Osteoblast (primary cell): Measurements from ENCODE around the gene FAM193A. TPM values are rescaled to one million over a fixed set of nuclear protein-coding genes. Genes with fewer than 3 reads are reported as not detected.

Experiments
- DNase-seq: peaks from one replicate; pipeline ENCODE4 v3.0.0; 2011; ENCODE audit warnings: low spot score, mixed read lengths; ENCODE audit not compliant: insufficient read length; ENCODE audit errors: missing footprints
- H2AFZ ChIP-seq: 2 replicates; pipeline ENCODE4 v1.6.0; 2011; ENCODE audit warnings: mild to moderate bottlenecking, low read length
- H3K27ac ChIP-seq: 2 replicates; pipeline ENCODE4 v1.5.1; 2011; ENCODE audit warnings: mild to moderate bottlenecking, low read depth, low read length, moderate library complexity
- H3K27me3 ChIP-seq: 2 replicates; pipeline ENCODE4 v1.6.0; 2012; ENCODE audit warnings: mild to moderate bottlenecking, control low read depth, inconsistent platforms, low read length, moderate library complexity; ENCODE audit not compliant: insufficient read depth
- H3K36me3 ChIP-seq: 2 replicates; pipeline ENCODE4 v1.5.1; 2011; ENCODE audit warnings: mild to moderate bottlenecking, low read length, control low read depth, moderate library complexity; ENCODE audit not compliant: insufficient read depth
- H3K4me1 ChIP-seq: 2 replicates; pipeline ENCODE4 v1.5.1; 2011; ENCODE audit warnings: mild to moderate bottlenecking, low read length, control low read depth, moderate library complexity; ENCODE audit not compliant: insufficient read depth
- H3K4me2 ChIP-seq: 2 replicates; pipeline ENCODE4 v1.6.0; 2011; ENCODE audit warnings: mild to moderate bottlenecking, low read length; ENCODE audit not compliant: insufficient read depth
- H3K4me3 ChIP-seq: fragments of 200-600 bp; sonication (generic); 3 replicates; pipeline ENCODE4 v1.5.1; 2012; ENCODE audit warnings: mild to moderate bottlenecking, low read length, inconsistent platforms; ENCODE audit not compliant: insufficient read depth
- H3K79me2 ChIP-seq: 2 replicates; pipeline ENCODE4 v1.6.0; 2012; ENCODE audit warnings: mild to moderate bottlenecking, low read length, control low read depth, inconsistent platforms; ENCODE audit not compliant: insufficient read depth
- H3K9me3 ChIP-seq: 2 replicates; pipeline ENCODE4 v1.5.1; 2011; ENCODE audit warnings: low read depth, low read length, control low read depth
- H4K20me1 ChIP-seq: 2 replicates; pipeline ENCODE4 v1.6.0; 2012; ENCODE audit warnings: mild to moderate bottlenecking, low read length, control low read depth; ENCODE audit not compliant: insufficient read depth
- CTCF ChIP-seq: IDR thresholded peaks from 2 replicates; pipeline ENCODE4 v1.5.1; 2011; ENCODE audit warnings: mild to moderate bottlenecking, low read depth, low read length, moderate library complexity; ENCODE audit errors: extremely low read depth
- total RNA-seq: library from RNA; depleted of rRNA; stranded (reverse); fragments of >200 nt; gene quantifications from 2 replicates; pipeline ENCODE4 v1.2.3, GENCODE V29; 2012

Gene FAM193A
- total RNA-seq, 1 donor: 23.2 TPM

- H2AFZ ChIP-seq: no peak overlapping the region
- no peak for DNase-seq
- TF ChIP-seq CTCF: no peak
- no peak overlapping the region for H3K27ac ChIP-seq
- no peak overlapping the region for H3K4me3 ChIP-seq
- no peaks in the 10 kb centered on the region for H3K27me3 ChIP-seq
- no peaks in the 10 kb centered on the region for H3K4me1 ChIP-seq
- H3K36me3 ChIP-seq: peaks cover 51% of the 10 kb centered on the region
- H4K20me1 ChIP-seq: peaks cover 6% of the 10 kb centered on the region
- H3K9me3 ChIP-seq: no peaks in the 10 kb centered on the region
- peaks cover 3% of the 10 kb centered on the region for H3K79me2 ChIP-seq
- no peak overlapping the region for H3K4me2 ChIP-seq
Observed at GRCh38 chr4:2646396-2647149, 110.1 kb downstream of the FAM193A start.

GRCh38 chr4:2647403-2648158 lies 111.1 kb downstream of the FAM193A start:
- peaks cover 57% of the 10 kb centered on the region for H3K36me3 ChIP-seq
- H3K79me2 ChIP-seq: peaks cover 8% of the 10 kb centered on the region
- no peak overlapping the region for H3K4me3 ChIP-seq
- H3K4me1 ChIP-seq: no peaks in the 10 kb centered on the region
- H3K4me2 ChIP-seq: no peak overlapping the region
- no peak for TF ChIP-seq CTCF
- H2AFZ ChIP-seq: no peak overlapping the region
- peak; percentile 74 for DNase-seq
- H3K9me3 ChIP-seq: no peaks in the 10 kb centered on the region
- peaks cover 9% of the 10 kb centered on the region for H4K20me1 ChIP-seq
- no peak overlapping the region for H3K27ac ChIP-seq
- no peaks in the 10 kb centered on the region for H3K27me3 ChIP-seq

GRCh38 chr4:2648159-2648814 lies 111.8 kb downstream of the FAM193A start:
- peaks cover 6% of the 10 kb centered on the region for H3K79me2 ChIP-seq
- DNase-seq: no peak
- H3K9me3 ChIP-seq: no peaks in the 10 kb centered on the region
- H3K4me1 ChIP-seq: no peaks in the 10 kb centered on the region
- H3K27ac ChIP-seq: no peak overlapping the region
- no peak overlapping the region for H3K4me2 ChIP-seq
- no peaks in the 10 kb centered on the region for H3K27me3 ChIP-seq
- H4K20me1 ChIP-seq: peaks cover 9% of the 10 kb centered on the region
- peaks cover 60% of the 10 kb centered on the region for H3K36me3 ChIP-seq
- H2AFZ ChIP-seq: no peak overlapping the region
- no peak for TF ChIP-seq CTCF
- no peak overlapping the region for H3K4me3 ChIP-seq
